ENCODE data around the gene DZANK1. TPM values are rescaled to one million over a fixed set of nuclear protein-coding genes. Genes with fewer than 3 reads are reported as not detected.

Gene DZANK1
- total RNA-seq, 3 donors from 2014 or later, result 2.6 to 14.8 (median 6.9) TPM

DNA sequence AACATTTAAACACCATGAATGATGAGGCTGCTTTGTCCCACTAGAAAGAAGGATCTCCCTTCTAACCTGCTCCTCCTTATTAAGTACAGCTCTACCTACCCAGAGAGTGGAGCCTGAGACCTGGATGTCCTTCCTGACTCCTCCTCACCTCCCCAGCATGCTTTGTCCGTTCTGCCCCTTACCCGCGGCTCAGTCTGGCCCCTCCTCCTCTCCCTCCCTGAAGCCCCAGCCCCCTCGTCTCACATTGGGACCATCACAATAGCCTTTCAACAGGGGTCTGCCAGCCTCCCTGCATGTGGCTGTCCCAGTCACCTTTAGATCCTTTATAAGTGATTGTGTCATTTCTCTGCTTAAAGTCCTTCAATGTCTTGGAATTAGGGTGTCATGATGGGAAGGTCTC is 72.5 kb downstream of the DZANK1 start:
- TF ChIP-seq POLR2AphosphoS5 (IDR thresholded peaks at IDR 0.05), result no peak
- TF ChIP-seq POLR2A (IDR thresholded peaks at IDR 0.05), result no peak
- TF ChIP-seq, protein P1, sequence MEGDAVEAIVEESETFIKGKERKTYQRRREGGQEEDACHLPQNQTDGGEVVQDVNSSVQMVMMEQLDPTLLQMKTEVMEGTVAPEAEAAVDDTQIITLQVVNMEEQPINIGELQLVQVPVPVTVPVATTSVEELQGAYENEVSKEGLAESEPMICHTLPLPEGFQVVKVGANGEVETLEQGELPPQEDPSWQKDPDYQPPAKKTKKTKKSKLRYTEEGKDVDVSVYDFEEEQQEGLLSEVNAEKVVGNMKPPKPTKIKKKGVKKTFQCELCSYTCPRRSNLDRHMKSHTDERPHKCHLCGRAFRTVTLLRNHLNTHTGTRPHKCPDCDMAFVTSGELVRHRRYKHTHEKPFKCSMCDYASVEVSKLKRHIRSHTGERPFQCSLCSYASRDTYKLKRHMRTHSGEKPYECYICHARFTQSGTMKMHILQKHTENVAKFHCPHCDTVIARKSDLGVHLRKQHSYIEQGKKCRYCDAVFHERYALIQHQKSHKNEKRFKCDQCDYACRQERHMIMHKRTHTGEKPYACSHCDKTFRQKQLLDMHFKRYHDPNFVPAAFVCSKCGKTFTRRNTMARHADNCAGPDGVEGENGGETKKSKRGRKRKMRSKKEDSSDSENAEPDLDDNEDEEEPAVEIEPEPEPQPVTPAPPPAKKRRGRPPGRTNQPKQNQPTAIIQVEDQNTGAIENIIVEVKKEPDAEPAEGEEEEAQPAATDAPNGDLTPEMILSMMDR (IDR thresholded peaks at IDR 0.05), result no peak
- intact Hi-C loops (cut with DNase I; ENCODE audit: low total_unique reads), result no loop called here
- no peak for DNase-seq (ENCODE audit: low spot score in 2 of 2)

DNA sequence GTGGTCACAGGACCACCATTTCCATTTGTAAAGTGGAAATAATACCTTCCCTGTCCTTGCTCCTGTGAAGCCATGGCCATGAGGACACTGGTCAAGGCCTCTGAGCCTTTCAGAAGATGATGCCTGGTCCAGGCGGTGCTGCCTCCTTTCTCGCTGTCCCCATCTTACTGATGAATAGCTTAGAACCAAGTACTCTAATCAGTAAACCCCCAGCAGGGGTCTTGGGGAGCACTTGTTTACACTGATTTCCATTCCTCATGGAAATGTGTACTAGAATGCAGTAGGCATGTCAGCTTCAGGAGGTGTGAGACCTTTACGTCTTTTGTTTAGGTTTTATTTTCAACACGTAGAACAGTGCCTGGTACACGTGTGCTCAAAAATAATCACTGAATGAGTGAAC is 75.1 kb downstream of the DZANK1 start:
- Histone ChIP-seq H3K4me3 (no peak overlapping the region), H3K36me3 (no peaks in the 10 kb centered on the region), H3K27ac (no peak overlapping the region), H3K9me3 (no peaks in the 10 kb centered on the region), H3K4me1 (no peaks in the 10 kb centered on the region), H3K27me3 (no peaks in the 10 kb centered on the region)
- intact Hi-C loops (cut with DNase I; ENCODE audit: low total_unique reads), result no loop called here
- TF ChIP-seq, protein P1 (IDR thresholded peaks at IDR 0.05), result no peak
- no peak for TF ChIP-seq POLR2A (IDR thresholded peaks at IDR 0.05)
- TF ChIP-seq POLR2AphosphoS5 (IDR thresholded peaks at IDR 0.05), result no peak
- DNase-seq (ENCODE audit: low spot score in 2 of 2), result no peak

More for the DNA sequence above, 72.5 kb downstream of the DZANK1 start:
- H3K36me3 ChIP-seq, result no peaks in the 10 kb centered on the region
- peak overlapping the region in 1 of 2 donors; percentile 30 for H3K27ac ChIP-seq
- no peaks in the 10 kb centered on the region for H3K9me3 ChIP-seq
- H3K4me1 ChIP-seq, result no peaks in the 10 kb centered on the region
- no peaks in the 10 kb centered on the region for H3K27me3 ChIP-seq
- no peak overlapping the region for H3K4me3 ChIP-seq

DNA sequence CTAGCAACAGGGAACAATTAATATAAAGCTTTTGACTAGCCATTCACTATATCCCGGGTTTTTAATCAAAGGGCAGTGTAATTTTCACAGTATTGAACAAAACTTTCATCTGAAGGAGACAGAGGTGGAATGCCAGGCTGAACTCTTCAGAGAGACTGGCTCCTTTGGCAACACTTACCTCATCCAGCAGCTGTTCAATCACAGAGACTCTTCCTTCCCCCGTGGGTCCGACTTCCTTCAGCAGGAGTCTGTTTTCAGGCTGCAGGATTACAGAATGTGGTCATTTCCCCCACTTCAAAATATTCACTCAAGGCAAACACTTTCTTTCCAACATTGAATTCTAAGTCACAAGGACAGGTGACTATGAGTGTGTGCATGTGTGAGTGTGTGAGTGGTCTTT is 76.6 kb downstream of the DZANK1 start:
- H3K9me3 ChIP-seq, result no peaks in the 10 kb centered on the region
- no peaks in the 10 kb centered on the region for H3K4me1 ChIP-seq
- no peak overlapping the region for H3K27ac ChIP-seq
- no peak overlapping the region for H3K4me3 ChIP-seq
- no peak for DNase-seq (ENCODE audit: low spot score in 2 of 2)
- H3K27me3 ChIP-seq, result no peaks in the 10 kb centered on the region
- intact Hi-C loops (cut with DNase I; ENCODE audit: low total_unique reads), result no loop called here
- H3K36me3 ChIP-seq, result no peaks in the 10 kb centered on the region
- TF ChIP-seq POLR2A (IDR thresholded peaks at IDR 0.05) (no peak), POLR2AphosphoS5 (IDR thresholded peaks at IDR 0.05) (no peak)
- TF ChIP-seq, protein P1 (IDR thresholded peaks at IDR 0.05), result no peak

DNA sequence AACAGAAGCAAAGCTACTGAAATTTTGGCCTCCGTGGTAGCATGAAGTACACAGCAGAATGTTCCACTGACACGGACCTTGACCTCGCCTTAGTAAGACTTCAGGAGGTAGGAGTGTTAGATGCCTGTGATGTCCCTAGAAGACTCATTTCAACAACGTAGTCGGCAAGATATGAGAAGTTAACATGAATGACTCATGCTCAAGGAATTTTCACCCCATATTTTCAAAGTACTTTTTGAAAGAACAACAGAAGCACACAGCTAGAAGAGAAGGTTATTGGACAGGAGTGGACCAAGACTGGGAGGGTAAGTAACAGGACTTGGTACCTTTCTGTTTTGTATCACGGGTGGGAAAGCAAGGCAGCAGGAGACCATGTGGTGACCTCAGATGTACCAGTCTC is 78.0 kb downstream of the DZANK1 start:
- Histone ChIP-seq H3K4me1 (no peaks in the 10 kb centered on the region), H3K9me3 (no peaks in the 10 kb centered on the region), H3K36me3 (no peaks in the 10 kb centered on the region), H3K27me3 (no peaks in the 10 kb centered on the region), H3K27ac (no peak overlapping the region), H3K4me3 (no peak overlapping the region)
- TF ChIP-seq POLR2A (IDR thresholded peaks at IDR 0.05) (no peak), POLR2AphosphoS5 (IDR thresholded peaks at IDR 0.05) (no peak)
- TF ChIP-seq, protein P1 (IDR thresholded peaks at IDR 0.05), result no peak
- no peak for DNase-seq (ENCODE audit: low spot score in 2 of 2)
- intact Hi-C loops (cut with DNase I; ENCODE audit: low total_unique reads), result no loop called here

DNA sequence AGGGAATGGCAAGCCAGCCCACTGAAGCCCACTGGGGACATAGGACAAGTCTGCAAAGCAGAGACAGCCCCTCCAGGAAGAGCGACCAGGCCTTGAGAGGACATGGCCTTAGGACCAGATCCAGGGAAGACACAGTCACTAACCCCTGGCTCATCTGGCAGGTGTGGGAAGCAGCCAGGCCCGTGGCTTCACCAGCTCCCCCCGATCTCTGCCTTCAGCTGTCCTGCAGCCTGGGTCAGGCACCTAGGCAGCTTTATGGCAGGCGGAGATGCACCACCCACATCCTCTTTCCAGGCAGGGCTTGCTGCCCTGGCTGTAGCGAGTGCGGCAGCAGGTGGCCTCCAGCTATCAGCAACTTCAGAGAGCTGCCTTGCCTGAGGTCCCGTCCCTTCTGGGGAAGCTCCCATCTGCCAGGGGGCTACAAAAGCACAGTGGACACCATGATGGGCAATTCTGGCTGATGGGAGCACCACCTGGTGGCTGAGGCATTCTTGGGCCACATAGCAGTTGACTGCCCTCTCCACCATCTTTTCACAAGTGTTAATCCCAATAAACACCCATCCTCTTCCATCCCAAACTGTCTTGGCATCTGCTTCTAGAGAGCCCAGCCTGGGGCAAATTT is 85.8 kb downstream of the DZANK1 start:
- Histone ChIP-seq H3K4me1 (no peaks in the 10 kb centered on the region), H3K36me3 (no peaks in the 10 kb centered on the region), H3K27ac (no peak overlapping the region), H3K4me3 (no peak overlapping the region), H3K27me3 (no peaks in the 10 kb centered on the region), H3K9me3 (no peaks in the 10 kb centered on the region)
- TF ChIP-seq POLR2AphosphoS5 (IDR thresholded peaks at IDR 0.05), result no peak
- TF ChIP-seq, protein P1 (IDR thresholded peaks at IDR 0.05), result no peak
- TF ChIP-seq POLR2A (IDR thresholded peaks at IDR 0.05), result no peak
- no peak for DNase-seq (ENCODE audit: low spot score in 2 of 2)
- intact Hi-C loops (cut with DNase I; ENCODE audit: low total_unique reads), result no loop called here

All from breast epithelium (tissue), 4 donors.